CD14-positive monocyte (primary cell): Measurements from ENCODE around the gene DCDC2. TPM values are rescaled to one million over a fixed set of nuclear protein-coding genes. Genes with fewer than 3 reads are reported as not detected.

Experiments used
- DNase-seq, 3 donors: peaks; one replicate each; pipeline ENCODE4 v3.0.0-alpha.2; 2011 to 2022
- H2AFZ ChIP-seq: 2 replicates; pipeline ENCODE4 v1.6.0; 2012; ENCODE audit warnings: mild to moderate bottlenecking, low read depth, low read length, inconsistent platforms; ENCODE audit not compliant: insufficient read depth, poor library complexity, severe bottlenecking
- H3K27ac ChIP-seq, 2 donors: 1 replicate in 1 of 2; 2 replicates in 1 of 2; pipeline ENCODE4 v1.5.1; 2012 to 2013; ENCODE audit warnings: low read length in 2 of 2, control low read depth in 1 of 2, inconsistent platforms in 1 of 2, low read depth in 1 of 2, mild to moderate bottlenecking in 1 of 2
- H3K27me3 ChIP-seq, 2 donors: one replicate each; pipeline versions ENCODE4 v1.6.0 to v1.6.1; 2011 to 2013; ENCODE audit warnings: low read length in 2 of 2; ENCODE audit not compliant: control insufficient read depth in 2 of 2, insufficient read depth in 2 of 2
- H3K36me3 ChIP-seq, 2 donors: replicated peaks in 1 of 2; 1 replicate in 1 of 2; 2 replicates in 1 of 2; pipeline versions ENCODE4 v1.5.1 to v1.6.1; 2012 to 2013; ENCODE audit warnings: low read length in 2 of 2, control low read depth in 1 of 2, inconsistent platforms in 1 of 2, mild to moderate bottlenecking in 1 of 2; ENCODE audit not compliant: insufficient read depth in 2 of 2, control insufficient read depth in 1 of 2
- H3K4me1 ChIP-seq, 2 donors: 1 replicate in 1 of 2; 2 replicates in 1 of 2; pipeline versions ENCODE4 v1.5.1 to v1.6.1; 2012 to 2013; ENCODE audit warnings: low read length in 2 of 2, control low read depth in 1 of 2, inconsistent platforms in 1 of 2, mild to moderate bottlenecking in 1 of 2, moderate library complexity in 1 of 2; ENCODE audit not compliant: insufficient read depth in 2 of 2, control insufficient read depth in 1 of 2
- H3K4me2 ChIP-seq: replicated peaks from 2 replicates; pipeline ENCODE3; 2012; ENCODE audit warnings: low read length, moderate library complexity, mild to moderate bottlenecking; ENCODE audit not compliant: poor library complexity, severe bottlenecking; ENCODE audit errors: extremely low read depth
- H3K4me3 ChIP-seq, 3 experiments: fragments of 200-600 bp in 1 of 3; sonication (generic) in 1 of 3; replicated peaks in 1 of 3; 1 replicate in 2 of 3; 2 replicates in 1 of 3; pipeline ENCODE4 v1.5.1; 2011 to 2013; ENCODE audit warnings: low read length in 3 of 3, mild to moderate bottlenecking in 3 of 3, control low read depth in 2 of 3, low read depth in 2 of 3, inconsistent platforms in 1 of 3, moderate library complexity in 1 of 3
- H3K79me2 ChIP-seq: 2 replicates; pipeline ENCODE4 v1.6.0; 2012; ENCODE audit warnings: mild to moderate bottlenecking, control low read depth, inconsistent platforms, low read length, moderate library complexity; ENCODE audit not compliant: insufficient read depth
- H3K9ac ChIP-seq: 2 replicates; pipeline ENCODE4 v1.6.0; 2017; ENCODE audit warnings: low read length, mild to moderate bottlenecking; ENCODE audit not compliant: insufficient read depth, poor library complexity, severe bottlenecking
- H3K9me3 ChIP-seq, 2 donors: replicated peaks in 1 of 2; 1 replicate in 1 of 2; 2 replicates in 1 of 2; pipeline versions ENCODE4 v1.5.1 to v1.6.1; 2012 to 2013; ENCODE audit warnings: low read length in 2 of 2, control low read depth in 1 of 2; ENCODE audit not compliant: control insufficient read depth in 1 of 2, insufficient read depth in 1 of 2
- H4K20me1 ChIP-seq: 2 replicates; pipeline ENCODE4 v1.6.0; 2012; ENCODE audit warnings: mild to moderate bottlenecking, low read length, control low read depth, moderate library complexity; ENCODE audit not compliant: insufficient read depth
- H3K27ac Mint-ChIP-seq, 7 donors: one replicate each; pipeline ENCODE4 v1.8.0; 2020; ENCODE audit warnings: mild to moderate bottlenecking in 7 of 7, mixed read lengths in 7 of 7, moderate library complexity in 6 of 7, inconsistent platforms in 2 of 7
- H3K27me3 Mint-ChIP-seq, 3 donors: one replicate each; pipeline ENCODE4 v1.8.0; 2021 to 2022; ENCODE audit warnings: low read depth in 3 of 3, mild to moderate bottlenecking in 3 of 3, mixed read lengths in 3 of 3, moderate library complexity in 3 of 3, inconsistent platforms in 1 of 3
- H3K36me3 Mint-ChIP-seq, 2 donors: one replicate each; pipeline ENCODE4 v1.8.0; 2020; ENCODE audit warnings: mixed read lengths in 2 of 2, inconsistent platforms in 1 of 2, mild to moderate bottlenecking in 1 of 2
- H3K4me1 Mint-ChIP-seq: one replicate; pipeline ENCODE4 v1.8.0; 2020; ENCODE audit warnings: mild to moderate bottlenecking, mixed read lengths
- H3K4me3 Mint-ChIP-seq, 2 donors: one replicate each; pipeline ENCODE4 v1.8.0; 2020; ENCODE audit warnings: mild to moderate bottlenecking in 2 of 2, mixed read lengths in 2 of 2, moderate library complexity in 1 of 2
- H3K9me3 Mint-ChIP-seq, 7 donors: one replicate each; pipeline ENCODE4 v1.8.0; 2020 to 2022; ENCODE audit warnings: mixed read lengths in 7 of 7, mild to moderate bottlenecking in 6 of 7, moderate library complexity in 6 of 7, inconsistent platforms in 2 of 7
- WGBS: methylation state at CpG from one replicate; pipeline ENCODE4 v1.1.5; 2013; ENCODE audit warnings: missing lambda C conversion rate; ENCODE audit not compliant: insufficient coverage; 5-methylcytosine and 5-hydroxymethylcytosine counted together
- intact Hi-C, 2 donors: fragments of 100-400 bp; cut with micrococcal nuclease; formaldehyde crosslinking; loops; one replicate each; pipeline versions ENCODE4 v1.15.0 to v1.15.1; 2023
- polyA plus RNA-seq, 3 donors: library from polyadenylated mRNA; depleted of rRNA in 1 of 3; unstranded in 2 of 3; stranded (reverse) in 1 of 3; fragments of 300-500 nt in 2 of 3; fragments of >200 nt in 1 of 3; fragmentation: Illumina TruSeq in 2 of 3; gene quantifications; 1 replicate in 2 of 3; 2 replicates in 1 of 3; pipeline ENCODE4 v1.2.3, GENCODE V29; 2012 to 2021
- TF ChIP-seq, protein P1 (sequence below): fragments of 200-600 bp; IDR thresholded peaks from one replicate; pipeline ENCODE4 v1.8.0; 2022; ENCODE audit warnings: antibody characterized with exemption, mild to moderate bottlenecking

The DCDC2 gene
- polyA plus RNA-seq, 3 donors = not detected

DNA sequence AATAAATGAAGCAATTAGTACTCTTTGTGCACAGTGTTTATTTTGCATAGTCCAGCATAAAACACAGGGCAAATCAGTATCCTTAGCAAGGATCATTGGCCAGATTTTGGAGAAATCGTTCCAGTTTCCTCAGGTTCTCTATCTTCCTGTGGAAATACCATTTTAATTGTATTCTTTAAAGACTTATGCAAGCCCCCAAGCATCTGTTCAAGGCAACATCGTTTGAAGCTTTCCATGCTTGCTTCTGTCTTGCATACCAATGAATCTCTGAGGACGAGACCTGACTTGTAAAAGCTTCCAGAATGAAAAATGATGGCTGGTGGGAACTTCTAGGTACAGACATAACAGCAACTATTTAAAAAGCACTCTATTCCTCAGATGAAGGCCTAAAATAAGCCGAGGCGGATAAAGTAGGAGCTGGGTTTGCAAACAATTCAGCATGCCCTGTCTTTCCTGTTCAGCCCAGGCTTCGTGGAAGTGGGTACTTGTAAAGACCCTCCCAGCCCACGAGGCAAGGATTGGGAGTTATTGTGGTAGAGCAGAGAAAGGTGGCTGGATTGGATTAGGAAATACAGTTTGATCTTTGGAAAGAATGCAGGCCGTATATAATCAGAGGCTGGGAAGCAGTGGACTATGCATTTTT is 210.2 kb downstream of the DCDC2 start:
- Histone ChIP-seq H3K9me3 (peaks cover 0 to 6% of the 10 kb centered on the region in 2 donors), H4K20me1 (no peaks in the 10 kb centered on the region), H3K4me2 (no peak overlapping the region), H3K9ac (no peak overlapping the region), H3K27me3 (no peaks in the 10 kb centered on the region), H3K79me2 (no peaks in the 10 kb centered on the region), H3K27ac (no peak overlapping the region), H3K4me1 (no peaks in the 10 kb centered on the region), H2AFZ (no peak overlapping the region), H3K4me3 (no peak overlapping the region), H3K36me3 (no peaks in the 10 kb centered on the region)
- TF ChIP-seq, protein P1, sequence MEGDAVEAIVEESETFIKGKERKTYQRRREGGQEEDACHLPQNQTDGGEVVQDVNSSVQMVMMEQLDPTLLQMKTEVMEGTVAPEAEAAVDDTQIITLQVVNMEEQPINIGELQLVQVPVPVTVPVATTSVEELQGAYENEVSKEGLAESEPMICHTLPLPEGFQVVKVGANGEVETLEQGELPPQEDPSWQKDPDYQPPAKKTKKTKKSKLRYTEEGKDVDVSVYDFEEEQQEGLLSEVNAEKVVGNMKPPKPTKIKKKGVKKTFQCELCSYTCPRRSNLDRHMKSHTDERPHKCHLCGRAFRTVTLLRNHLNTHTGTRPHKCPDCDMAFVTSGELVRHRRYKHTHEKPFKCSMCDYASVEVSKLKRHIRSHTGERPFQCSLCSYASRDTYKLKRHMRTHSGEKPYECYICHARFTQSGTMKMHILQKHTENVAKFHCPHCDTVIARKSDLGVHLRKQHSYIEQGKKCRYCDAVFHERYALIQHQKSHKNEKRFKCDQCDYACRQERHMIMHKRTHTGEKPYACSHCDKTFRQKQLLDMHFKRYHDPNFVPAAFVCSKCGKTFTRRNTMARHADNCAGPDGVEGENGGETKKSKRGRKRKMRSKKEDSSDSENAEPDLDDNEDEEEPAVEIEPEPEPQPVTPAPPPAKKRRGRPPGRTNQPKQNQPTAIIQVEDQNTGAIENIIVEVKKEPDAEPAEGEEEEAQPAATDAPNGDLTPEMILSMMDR = no peak
- H3K9me3 Mint-ChIP-seq = peaks cover 0 to 8% (median 4%) of the 10 kb centered on the region in 7 donors
- no peak for DNase-seq
- no peak overlapping the region for H3K4me3 Mint-ChIP-seq
- H3K36me3 Mint-ChIP-seq = no peaks in the 10 kb centered on the region
- intact Hi-C loops = no loop called here
- WGBS = 77% methylated on average over 5 of the region's 8 CpGs
- H3K4me1 Mint-ChIP-seq = no peaks in the 10 kb centered on the region
- H3K27me3 Mint-ChIP-seq = peaks cover 0 to 3% (median 1%) of the 10 kb centered on the region in 3 donors
- no peak overlapping the region for H3K27ac Mint-ChIP-seq

DNA sequence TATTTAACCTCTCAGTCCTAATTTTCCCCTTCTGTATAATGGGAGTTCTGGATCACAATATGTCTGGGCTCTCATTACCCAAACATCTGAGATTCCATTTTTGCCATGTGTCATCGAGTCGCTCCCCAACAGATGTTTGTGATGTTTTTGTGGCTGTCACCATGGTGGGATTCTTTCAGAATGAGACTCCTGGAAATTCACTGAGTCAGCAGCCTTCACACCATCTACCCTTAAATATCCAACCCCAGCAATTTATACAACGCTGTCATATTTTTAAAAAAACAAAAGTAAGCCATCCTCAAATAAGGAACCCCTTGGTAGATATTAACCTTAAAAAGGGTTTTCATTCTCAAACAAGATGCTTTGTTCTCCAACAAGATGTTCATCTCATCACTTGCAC is 211.0 kb downstream of the DCDC2 start:
- intact Hi-C loops = no loop called here
- Mint-ChIP-seq H3K36me3 (no peaks in the 10 kb centered on the region), H3K27me3 (peaks cover 0 to 3% (median 1%) of the 10 kb centered on the region in 3 donors), H3K9me3 (peaks cover 0 to 12% (median 7%) of the 10 kb centered on the region in 7 donors), H3K4me1 (no peaks in the 10 kb centered on the region), H3K27ac (no peak overlapping the region), H3K4me3 (no peak overlapping the region)
- no peaks in the 10 kb centered on the region for H3K27me3 ChIP-seq
- H3K4me3 ChIP-seq = no peak overlapping the region
- H4K20me1 ChIP-seq = no peaks in the 10 kb centered on the region
- H3K79me2 ChIP-seq = no peaks in the 10 kb centered on the region
- no peaks in the 10 kb centered on the region for H3K36me3 ChIP-seq
- H3K9me3 ChIP-seq = peaks cover 0 to 10% of the 10 kb centered on the region in 2 donors
- WGBS = no CpG with 5 or more reads among the region's 3 CpGs
- H3K9ac ChIP-seq = no peak overlapping the region
- no peak overlapping the region for H2AFZ ChIP-seq
- no peak overlapping the region for H3K4me2 ChIP-seq
- H3K27ac ChIP-seq = no peak overlapping the region
- TF ChIP-seq, protein P1 = no peak
- H3K4me1 ChIP-seq = no peaks in the 10 kb centered on the region
- DNase-seq = no peak
